Measurements from ENCODE around the gene PDXDC1.
"Not testable (repeated sequence)": the region's sequence is repeated elsewhere in the genome, so short reads cannot be mapped to it uniquely, and the experiment has no call there.

The PDXDC1 gene, protein sequence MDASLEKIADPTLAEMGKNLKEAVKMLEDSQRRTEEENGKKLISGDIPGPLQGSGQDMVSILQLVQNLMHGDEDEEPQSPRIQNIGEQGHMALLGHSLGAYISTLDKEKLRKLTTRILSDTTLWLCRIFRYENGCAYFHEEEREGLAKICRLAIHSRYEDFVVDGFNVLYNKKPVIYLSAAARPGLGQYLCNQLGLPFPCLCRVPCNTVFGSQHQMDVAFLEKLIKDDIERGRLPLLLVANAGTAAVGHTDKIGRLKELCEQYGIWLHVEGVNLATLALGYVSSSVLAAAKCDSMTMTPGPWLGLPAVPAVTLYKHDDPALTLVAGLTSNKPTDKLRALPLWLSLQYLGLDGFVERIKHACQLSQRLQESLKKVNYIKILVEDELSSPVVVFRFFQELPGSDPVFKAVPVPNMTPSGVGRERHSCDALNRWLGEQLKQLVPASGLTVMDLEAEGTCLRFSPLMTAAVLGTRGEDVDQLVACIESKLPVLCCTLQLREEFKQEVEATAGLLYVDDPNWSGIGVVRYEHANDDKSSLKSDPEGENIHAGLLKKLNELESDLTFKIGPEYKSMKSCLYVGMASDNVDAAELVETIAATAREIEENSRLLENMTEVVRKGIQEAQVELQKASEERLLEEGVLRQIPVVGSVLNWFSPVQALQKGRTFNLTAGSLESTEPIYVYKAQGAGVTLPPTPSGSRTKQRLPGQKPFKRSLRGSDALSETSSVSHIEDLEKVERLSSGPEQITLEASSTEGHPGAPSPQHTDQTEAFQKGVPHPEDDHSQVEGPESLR

DNA sequence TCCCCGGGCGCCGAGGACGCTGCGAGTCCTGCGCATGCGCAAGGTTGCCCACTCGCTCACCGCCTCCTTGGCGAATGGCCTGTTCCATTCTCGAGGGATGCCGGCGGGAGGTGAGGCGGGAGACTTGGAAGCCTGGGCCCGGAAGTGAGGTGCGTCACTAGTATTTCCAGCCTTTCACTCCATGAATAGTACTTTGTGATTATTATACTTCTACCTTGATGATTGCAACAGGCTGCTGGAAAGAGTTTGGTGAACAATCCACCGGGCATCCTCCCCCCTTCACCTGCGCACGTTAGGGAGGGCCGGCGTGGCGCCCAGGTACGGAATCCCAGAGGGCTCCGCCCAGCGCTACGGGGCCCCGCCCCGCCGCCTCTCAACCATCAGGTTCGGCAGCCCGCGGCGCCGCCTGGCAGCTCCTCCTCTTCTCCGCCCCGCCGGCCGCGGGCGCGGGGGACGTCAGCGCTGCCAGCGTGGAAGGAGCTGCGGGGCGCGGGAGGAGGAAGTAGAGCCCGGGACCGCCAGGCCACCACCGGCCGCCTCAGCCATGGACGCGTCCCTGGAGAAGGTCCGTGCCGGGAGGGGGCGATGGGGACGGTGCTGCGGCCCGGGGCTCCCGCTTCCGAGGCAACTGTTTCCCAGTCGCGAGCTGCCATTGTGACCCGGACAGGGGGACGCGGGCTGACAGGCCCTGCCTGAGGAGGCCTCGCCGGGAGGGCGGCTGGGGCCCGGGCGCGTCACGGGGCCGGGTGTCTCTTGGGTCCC lies at the start of gene PDXDC1:
Gene PDXDC1 (plus strand): TSS at position 371 of the 762 bp plus-strand sequence. CDS start 174 bp downstream, at position 545.
- H3K36me3 Mint-ChIP-seq, H3K9me3 Mint-ChIP-seq, H3K27me3 Mint-ChIP-seq: not testable (repeated sequence)
- DNase-seq (peak; percentile 99), ATAC-seq (replicated peaks) (peak; percentile 95 to 97)
- Mint-ChIP-seq H3K27ac (peak within 1 kb of the TSS; percentile 93), H3K4me3 (peak within 1 kb of the TSS; percentile 90), H3K4me1 (peaks cover 15 to 28% of the 10 kb centered on the region in 2 donors)

DNA sequence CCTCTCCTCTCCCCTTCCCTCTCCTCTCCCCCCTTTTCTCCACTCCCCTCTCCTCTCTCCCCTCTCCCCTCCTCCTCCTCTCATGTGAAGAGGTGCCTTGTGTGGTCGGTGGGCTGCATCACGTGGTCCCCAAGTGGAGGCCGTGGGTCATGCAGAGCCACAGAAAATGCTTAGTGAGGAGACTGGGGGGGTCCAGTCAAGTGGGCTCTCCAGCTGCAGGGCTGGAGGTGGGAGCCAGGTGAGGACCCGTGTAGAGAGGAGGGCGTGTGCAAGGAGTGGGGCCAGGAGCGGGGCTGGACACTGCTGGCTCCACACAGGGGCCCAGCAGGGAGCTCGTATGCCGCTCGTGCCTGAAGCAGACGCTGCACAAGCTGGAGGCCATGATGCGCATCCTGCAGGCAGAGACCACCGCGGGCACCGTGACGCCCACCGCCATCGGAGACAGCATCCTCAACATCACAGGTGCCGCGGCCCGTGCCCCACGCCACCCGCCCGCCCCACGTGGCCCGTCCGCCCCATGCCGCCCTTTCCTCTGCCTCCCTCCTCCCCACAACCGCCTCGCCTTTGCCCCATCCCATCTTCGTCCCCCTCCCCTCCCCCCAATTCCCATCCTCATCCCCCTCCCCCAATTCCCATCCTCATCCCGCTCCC lies 46.6 kb upstream of the PDXDC1 start:
- not testable (repeated sequence) for H3K4me3 Mint-ChIP-seq, H3K36me3 Mint-ChIP-seq, DNase-seq, H3K27me3 Mint-ChIP-seq, H3K4me1 Mint-ChIP-seq, H3K9me3 Mint-ChIP-seq
- peak; percentile 25 to 29 for ATAC-seq (replicated peaks)
- H3K27ac Mint-ChIP-seq, result peak overlapping the region; percentile 26

DNA sequence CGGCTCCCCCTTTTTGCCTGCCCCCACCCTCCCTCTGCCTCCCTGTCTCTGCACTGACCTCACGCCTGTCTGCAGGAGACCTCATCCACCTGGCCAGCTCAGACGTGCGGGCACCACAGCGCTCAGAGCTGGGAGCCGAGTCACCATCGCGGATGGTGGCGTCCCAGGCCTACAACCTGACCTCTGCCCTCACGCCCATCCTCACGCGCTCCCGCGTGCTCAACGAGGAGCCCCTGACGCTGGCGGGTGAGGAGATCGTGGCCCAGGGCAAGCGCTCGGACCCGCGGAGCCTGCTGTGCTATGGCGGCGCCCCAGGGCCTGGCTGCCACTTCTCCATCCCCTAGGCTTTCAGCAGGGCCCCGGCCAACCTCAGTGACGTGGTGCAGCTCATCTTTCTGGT lies 45.6 kb upstream of the PDXDC1 start:
- not testable (repeated sequence) for H3K4me3 Mint-ChIP-seq; H3K36me3 Mint-ChIP-seq; DNase-seq; H3K27ac Mint-ChIP-seq; ATAC-seq (replicated peaks); H3K4me1 Mint-ChIP-seq; H3K27me3 Mint-ChIP-seq; H3K9me3 Mint-ChIP-seq

DNA sequence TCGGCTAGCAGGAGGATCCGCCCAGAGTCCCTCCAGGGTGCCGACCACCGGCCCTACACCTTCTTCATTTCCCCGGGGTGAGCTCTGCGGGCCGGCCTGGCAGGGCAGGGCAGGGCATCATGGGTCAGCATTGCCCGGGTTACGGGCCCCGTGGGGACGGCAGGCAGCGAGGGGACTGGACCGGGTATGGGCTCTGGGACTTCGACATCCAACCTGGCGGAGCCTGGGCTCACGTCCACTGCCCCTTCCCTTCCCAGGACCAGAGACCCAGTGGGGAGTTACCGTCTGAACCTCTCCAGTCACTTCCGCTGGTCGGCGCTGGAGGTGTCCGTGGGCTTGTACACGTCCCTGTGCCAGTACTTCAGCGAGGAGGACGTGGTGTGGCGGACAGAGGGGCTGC lies 44.6 kb upstream of the PDXDC1 start:
- not testable (repeated sequence) for H3K9me3 Mint-ChIP-seq; DNase-seq; H3K27me3 Mint-ChIP-seq; H3K4me1 Mint-ChIP-seq; H3K4me3 Mint-ChIP-seq; H3K27ac Mint-ChIP-seq; ATAC-seq (replicated peaks); H3K36me3 Mint-ChIP-seq

DNA sequence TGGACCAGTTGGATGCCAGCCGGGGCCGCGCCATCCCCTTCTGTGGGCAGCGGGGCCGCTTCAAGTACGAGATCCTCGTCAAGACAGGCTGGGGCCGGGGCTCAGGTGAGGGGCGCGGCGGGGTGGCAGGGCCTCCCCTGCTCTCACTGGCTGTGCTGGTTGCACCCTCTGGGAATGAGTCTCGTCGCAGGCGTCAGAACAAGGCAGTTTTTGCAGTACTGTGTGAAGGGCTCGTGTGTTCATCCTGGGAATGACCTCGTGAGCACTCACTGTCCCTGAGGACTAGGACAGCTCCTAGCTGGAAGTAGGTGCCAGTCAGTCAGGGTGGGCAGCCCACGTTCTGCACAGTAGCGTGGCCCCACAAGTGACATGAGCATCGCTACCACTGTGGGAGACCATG lies 43.9 kb upstream of the PDXDC1 start:
- not testable (repeated sequence) for H3K27ac Mint-ChIP-seq; ATAC-seq (replicated peaks); H3K27me3 Mint-ChIP-seq; H3K9me3 Mint-ChIP-seq; H3K36me3 Mint-ChIP-seq; DNase-seq; H3K4me1 Mint-ChIP-seq; H3K4me3 Mint-ChIP-seq

DNA sequence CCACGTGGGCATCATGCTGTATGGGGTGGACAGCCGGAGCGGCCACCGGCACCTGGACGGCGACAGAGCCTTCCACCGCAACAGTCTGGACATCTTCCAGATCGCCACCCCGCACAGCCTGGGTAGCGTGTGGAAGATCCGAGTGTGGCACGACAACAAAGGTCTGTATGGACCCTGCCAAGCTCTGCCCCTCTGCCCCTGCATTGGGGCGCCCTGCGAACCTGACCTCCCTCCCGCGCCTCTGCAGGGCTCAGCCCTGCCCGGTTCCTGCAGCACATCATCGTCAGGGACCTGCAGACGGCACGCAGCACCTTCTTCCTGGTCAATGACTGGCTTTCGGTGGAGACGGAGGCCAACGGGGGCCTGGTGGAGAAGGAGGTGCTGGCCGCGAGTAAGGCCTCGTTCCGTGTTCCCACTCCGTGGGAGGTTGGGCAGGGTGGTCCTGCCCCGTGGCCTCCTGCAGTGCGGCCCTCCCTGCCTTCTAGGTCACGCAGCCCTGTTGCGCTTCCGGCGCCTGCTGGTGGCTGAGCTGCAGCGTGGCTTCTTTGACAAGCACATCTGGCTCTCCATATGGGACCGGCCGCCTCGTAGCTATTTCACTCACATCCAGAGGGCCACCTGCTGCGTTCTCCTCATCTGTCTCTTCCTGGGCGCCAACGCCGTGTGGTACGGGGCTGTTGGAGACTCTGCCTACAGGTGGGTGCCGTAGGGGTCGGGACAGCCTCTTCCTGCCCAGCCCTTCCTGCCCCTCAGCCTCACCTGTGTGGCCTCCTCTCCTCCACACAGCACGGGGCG lies 42.0 kb upstream of the PDXDC1 start:
- H3K27me3 Mint-ChIP-seq; H3K27ac Mint-ChIP-seq; H3K4me3 Mint-ChIP-seq; ATAC-seq (replicated peaks); DNase-seq; H3K4me1 Mint-ChIP-seq; H3K9me3 Mint-ChIP-seq; H3K36me3 Mint-ChIP-seq: not testable (repeated sequence)

DNA sequence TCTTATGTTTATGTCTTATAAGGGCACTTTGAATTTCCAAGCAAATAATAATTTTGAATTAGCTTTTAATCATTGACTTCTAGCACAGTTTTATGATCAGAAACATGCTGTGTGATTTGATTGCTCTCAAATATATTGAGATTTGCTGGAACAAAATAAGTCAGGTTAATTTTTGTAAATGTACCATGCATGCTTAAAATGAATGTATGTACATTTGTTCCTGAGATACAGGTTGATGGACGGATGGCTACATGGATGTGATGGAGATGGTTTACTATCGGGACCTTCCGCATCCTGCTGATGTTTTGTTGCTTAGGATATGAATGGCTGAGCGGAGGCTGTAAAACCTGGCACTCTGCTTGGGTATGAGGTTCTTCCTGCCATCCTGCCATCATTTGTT lies 37.7 kb upstream of the PDXDC1 start, which contains the start of gene NPIPA1:
Gene NPIPA1 (plus strand): TSS at position 301 of the 400 bp plus-strand sequence. CDS start 0 bp downstream, at position 301.
- not testable (repeated sequence) for H3K9me3 Mint-ChIP-seq; H3K4me1 Mint-ChIP-seq; H3K36me3 Mint-ChIP-seq; DNase-seq; H3K27ac Mint-ChIP-seq; H3K27me3 Mint-ChIP-seq; H3K4me3 Mint-ChIP-seq; ATAC-seq (replicated peaks)

DNA sequence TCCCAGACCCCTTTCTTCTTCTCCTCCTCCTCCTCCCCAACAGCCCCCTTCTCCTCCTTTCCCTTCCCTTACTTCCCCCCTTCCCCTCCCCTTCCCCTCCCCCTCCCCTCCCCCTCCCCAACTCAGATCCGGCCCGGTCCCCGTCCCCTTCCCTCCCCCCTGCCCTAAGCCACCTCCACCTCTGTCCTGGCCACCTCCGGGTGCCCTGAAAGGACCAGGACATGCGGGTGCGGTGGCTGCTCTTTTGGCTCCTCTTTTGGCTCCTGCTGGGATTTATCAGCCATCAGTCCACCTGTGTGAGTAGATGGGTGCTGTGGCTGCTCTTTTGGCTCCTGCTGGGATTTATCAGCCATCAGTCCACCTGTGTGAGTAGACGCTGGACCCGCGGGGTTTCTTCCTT lies 36.8 kb upstream of the PDXDC1 start:
- ATAC-seq (replicated peaks); H3K27me3 Mint-ChIP-seq; H3K36me3 Mint-ChIP-seq; DNase-seq; H3K4me3 Mint-ChIP-seq; H3K27ac Mint-ChIP-seq; H3K4me1 Mint-ChIP-seq; H3K9me3 Mint-ChIP-seq: not testable (repeated sequence)

DNA sequence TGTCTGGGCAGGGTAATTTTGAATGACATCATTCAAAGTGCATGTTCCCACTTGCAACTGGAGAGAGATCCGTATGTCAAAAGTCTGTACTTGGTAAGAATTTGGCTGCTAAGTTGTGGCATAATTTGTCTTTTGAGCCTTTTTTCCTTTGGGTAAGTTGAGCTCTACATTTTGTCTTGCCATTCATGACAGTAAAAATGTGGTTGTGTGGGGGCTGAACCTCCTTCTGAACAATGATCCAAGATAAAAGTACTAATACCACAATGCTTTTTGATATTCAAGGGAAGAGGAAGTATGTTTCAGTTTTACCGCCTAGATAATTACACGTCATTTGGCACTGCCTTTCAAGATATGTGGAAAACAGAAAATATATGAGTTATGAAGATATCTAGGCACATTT lies 32.1 kb upstream of the PDXDC1 start:
- not testable (repeated sequence) for DNase-seq; H3K27ac Mint-ChIP-seq; H3K4me1 Mint-ChIP-seq; H3K27me3 Mint-ChIP-seq; H3K4me3 Mint-ChIP-seq; ATAC-seq (replicated peaks); H3K9me3 Mint-ChIP-seq; H3K36me3 Mint-ChIP-seq

DNA sequence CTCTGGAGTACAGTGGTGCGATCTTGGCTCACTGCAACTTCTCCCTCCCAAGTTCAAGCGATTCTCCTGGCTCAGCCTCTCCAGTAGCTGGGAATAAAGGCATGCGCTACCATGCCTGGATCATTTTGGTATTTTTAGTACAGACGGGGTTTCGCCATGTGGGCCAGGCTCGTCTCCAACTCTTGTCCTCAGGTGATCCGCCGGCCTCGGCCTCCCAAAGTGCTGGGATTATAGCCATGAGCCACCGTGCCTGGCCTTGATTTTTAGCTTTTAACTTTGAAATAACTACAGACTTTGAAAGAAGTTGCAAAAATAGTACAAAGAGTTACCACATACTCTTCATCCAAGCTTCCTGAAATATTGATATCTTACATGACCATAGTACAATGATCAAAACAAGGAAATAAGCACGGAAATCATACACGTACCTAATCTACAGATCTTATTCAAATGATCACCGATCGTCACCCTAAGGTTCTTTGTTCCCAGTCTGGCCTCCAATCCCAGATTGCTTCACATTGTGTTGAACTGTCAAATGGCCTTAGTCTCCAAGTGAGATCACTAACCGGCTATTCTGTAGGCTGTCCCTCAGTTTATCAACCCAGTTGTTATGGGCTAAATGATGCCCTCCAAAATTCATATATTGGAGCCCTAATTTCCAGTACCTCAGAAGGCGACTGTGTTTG lies 19.1 kb upstream of the PDXDC1 start:
- Mint-ChIP-seq H3K36me3 (no peaks in the 10 kb centered on the region), H3K27ac (no peak overlapping the region), H3K4me3 (no peak overlapping the region), H3K27me3 (peaks cover 0 to 2% of the 10 kb centered on the region in 2 donors), H3K4me1 (peaks cover 0 to 5% of the 10 kb centered on the region in 2 donors), H3K9me3 (no peaks in the 10 kb centered on the region)
- ATAC-seq (replicated peaks) (no peak), DNase-seq (no peak)

DNA sequence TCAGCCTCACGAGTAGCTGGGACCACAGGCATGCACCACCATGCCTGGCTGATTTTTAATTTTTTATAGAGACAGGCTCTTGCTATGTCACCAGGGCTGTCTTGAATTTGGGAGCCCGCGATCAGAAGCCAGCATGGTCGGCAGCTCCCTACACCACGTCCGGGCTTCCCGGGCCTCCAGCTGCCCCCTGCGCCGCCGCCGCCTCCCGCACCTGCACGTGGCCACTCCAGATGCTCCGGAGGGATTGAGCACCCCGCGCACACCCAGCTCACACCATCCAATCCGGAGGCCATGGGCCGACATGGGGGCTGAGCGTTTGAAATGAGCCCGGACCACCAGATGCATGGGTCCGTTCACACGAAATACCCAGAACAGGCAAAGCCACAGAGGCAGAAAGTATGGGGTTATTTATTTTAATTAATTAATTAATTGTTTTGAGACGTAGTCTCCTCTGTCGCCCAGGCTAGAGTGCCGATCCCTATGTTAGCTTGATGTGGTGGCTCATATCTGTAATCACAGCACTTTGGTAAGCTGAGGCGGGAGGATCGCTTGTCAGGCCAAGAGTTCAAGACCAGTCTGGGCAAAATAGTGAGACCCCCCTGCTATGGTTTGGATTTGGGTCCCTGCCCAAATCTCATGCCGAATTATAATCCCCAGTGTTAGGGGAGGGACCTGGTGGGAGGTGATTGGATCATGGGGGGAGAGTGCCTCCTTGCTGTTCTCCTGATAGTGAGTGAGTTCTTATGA lies 17.1 kb upstream of the PDXDC1 start:
- peaks cover 0 to 5% of the 10 kb centered on the region in 2 donors for H3K4me1 Mint-ChIP-seq
- H3K9me3 Mint-ChIP-seq, result peaks cover 0 to under 1% of the 10 kb centered on the region in 2 donors
- H3K27me3 Mint-ChIP-seq, result peaks cover 3 to 13% of the 10 kb centered on the region in 2 donors
- no peak overlapping the region for H3K4me3 Mint-ChIP-seq
- no peak overlapping the region for H3K27ac Mint-ChIP-seq
- DNase-seq (no peak), ATAC-seq (replicated peaks) (no peak)
- peaks cover 0 to under 1% of the 10 kb centered on the region in 2 donors for H3K36me3 Mint-ChIP-seq

DNA sequence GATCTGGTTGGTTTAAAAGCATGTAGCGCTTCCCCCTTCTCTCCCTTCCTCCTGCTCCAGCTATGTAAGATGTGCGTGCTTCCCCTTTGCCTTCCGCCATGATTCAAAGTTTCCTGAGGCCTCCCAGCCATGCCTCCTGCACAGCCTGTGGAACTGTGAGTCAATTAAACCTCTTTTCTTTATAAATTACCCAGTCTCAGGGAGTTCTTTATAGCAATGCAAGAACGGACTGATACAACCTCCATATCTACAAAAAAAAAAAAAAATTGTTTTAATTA lies 16.6 kb upstream of the PDXDC1 start:
- Mint-ChIP-seq H3K27me3 (peaks cover 8 to 18% of the 10 kb centered on the region in 2 donors), H3K4me3 (no peak overlapping the region), H3K4me1 (peaks cover 0 to 5% of the 10 kb centered on the region in 2 donors)

More for the DNA sequence above, 16.6 kb upstream of the PDXDC1 start:
- no peak for ATAC-seq (replicated peaks)
- peaks cover 2 to 3% of the 10 kb centered on the region in 2 donors for H3K9me3 Mint-ChIP-seq
- DNase-seq, result no peak
- H3K27ac Mint-ChIP-seq, result no peak overlapping the region
- peaks cover 1 to 3% of the 10 kb centered on the region in 2 donors for H3K36me3 Mint-ChIP-seq

All from stimulated activated naive B cell treated with anti-CD40 and anti-IgM and Interleukin-4, amounts not matched to agents 10 μg/mL and 1 μg/mL and 100 μg/mL, for 72 hours (primary cell).